HG03571 (cell line): ENCODE data around the gene SCAI.
"Not testable (repeated sequence)": the region's sequence is repeated elsewhere in the genome, so short reads cannot be mapped to it uniquely, and the experiment has no call there.

ENCODE experiments used
- ATAC-seq: cut with Tn5 transposase; IDR thresholded peaks from one replicate; pipeline ENCODE4 v1.9.1; 2021; ENCODE audit not compliant: unreplicated experiment

Gene SCAI

DNA sequence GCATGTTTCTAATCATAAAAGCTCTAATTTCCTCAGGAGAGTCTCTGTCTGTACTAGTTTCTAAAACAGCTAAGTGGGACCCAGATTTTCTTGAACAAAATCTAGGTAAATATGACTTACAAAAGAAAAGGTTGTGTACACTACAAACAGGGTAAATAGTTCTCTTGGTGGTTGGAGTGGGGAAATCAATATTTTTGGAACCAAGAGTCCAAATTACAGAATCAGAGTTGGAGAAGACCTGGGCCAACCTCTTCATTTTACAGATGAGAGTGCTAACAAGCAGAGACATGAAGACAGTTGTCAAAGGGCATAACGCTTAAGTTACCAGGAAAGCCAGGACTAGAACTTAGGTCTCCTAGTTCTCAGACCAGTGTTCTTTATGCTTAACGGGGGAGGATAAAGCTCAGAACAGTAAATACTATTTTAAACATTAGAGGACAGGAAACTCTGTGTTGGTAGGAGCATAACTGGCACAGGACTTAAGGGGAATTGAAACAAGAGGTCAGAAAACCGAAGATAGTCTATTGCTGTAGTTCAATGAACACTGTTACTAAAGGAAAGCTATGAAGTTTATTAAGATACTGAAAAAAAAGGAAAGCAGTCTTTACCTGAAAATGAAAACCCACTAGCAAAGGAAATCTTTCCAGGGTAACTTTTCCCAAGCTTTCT is 193.1 kb downstream of the SCAI start:
- no peak for ATAC-seq

DNA sequence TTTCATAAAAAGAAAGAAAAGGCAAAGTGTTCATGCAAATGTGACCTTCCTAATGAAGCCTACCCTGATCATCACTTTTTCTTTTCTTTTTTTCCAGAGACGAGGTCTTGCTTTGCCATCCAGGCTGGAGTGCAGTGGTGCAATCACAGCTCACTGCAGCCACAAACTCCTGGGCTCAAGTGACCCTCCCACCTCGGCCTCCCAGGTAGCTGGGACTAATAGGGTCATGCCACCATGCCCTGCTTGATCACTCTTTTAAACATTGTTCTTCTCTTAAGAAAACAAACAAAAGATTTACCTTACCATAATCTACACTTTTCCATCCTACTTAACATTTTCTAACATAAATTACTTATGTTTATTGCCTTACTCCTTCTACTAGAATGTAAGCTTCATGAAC is 193.9 kb downstream of the SCAI start:
- no peak for ATAC-seq

DNA sequence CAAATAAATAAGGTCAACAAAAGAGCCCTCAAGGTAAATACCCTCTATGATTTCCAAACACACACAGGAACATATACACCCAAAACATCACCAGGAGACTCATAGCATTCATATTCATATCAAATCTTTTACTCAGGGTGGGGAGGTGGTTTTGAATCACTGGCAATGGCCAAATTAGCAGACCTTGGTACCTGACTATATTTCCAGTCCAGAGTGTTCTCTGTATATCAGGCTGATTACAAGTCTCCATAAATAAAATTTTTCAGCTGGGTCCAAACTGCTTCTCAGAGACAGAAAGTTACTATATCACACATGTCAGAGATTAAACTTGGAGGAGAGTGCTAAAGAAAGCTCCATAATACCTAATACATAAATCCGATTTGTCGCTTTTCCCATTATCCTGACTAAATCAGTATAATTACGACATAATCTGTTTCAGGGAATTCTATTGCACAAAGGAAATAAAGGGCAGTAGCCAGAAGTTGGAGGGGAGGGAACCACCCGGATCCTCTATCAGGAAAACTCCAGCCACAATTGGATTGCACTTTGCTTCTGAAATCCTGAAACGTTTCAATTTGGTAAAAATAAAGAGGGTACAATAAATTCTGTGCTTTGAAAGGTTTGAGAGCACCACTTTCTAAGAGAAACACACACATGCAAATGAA is 195.5 kb downstream of the SCAI start:
- ATAC-seq, result no peak

DNA sequence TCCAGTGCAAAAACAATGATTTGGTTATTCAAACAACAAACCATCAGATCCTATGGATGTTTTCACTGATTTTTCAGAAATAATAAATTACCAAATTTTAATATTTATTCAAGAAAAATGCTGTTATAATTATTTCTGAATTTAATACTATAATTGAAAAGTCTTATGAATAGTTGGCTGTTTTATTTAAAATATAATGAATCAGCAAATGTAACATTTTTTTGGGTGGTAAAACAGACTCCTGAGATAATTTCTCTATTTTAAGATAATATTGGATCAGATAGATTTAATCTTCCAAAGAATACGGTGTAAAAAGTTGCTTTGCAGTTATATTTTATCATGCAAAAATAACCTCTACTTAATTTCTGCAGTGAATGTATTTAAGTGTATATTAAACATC is 197.2 kb downstream of the SCAI start:
- no peak for ATAC-seq

DNA sequence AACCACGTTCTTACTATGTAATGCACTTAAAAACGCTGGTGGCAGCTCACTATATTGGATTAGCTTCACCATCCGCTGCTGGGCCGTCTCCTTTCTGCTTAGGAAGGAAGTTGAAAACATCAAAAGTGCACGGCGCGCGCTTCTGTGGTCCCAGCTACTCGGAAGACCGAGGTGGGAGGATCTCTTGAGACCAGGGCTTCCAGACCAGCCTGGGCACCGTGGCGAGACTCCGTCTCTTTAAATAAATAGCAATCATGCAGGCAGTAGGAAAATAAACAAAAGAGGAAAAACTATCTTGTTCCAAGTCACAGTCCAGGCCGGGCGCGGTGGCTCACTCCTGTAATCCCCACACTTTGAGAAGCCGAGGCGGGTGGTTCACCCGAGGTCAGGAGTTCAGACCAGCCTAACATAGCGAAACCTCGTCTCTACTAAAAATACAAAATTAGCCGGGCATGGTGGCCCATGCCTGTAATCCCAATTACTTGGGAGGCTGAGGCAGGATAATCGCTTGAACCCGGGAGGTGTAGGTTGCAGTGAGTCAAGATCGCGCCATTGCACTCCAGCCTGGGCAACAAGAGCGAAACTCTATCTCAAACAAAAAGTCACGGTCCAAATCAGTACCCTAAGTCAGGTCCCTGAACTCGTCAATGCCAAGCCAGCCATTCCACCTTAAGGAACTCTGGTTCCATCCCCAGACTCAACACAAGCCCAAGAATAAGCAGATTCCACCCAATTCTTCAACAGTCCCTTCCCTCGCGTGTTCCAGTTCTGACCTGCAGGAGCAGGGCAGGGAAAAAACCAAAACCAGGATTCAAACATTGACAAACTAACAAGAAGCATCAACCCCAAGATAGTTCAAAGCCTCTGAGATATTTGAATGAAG is 201.4 kb downstream of the SCAI start:
- peak; percentile 17 for ATAC-seq

DNA sequence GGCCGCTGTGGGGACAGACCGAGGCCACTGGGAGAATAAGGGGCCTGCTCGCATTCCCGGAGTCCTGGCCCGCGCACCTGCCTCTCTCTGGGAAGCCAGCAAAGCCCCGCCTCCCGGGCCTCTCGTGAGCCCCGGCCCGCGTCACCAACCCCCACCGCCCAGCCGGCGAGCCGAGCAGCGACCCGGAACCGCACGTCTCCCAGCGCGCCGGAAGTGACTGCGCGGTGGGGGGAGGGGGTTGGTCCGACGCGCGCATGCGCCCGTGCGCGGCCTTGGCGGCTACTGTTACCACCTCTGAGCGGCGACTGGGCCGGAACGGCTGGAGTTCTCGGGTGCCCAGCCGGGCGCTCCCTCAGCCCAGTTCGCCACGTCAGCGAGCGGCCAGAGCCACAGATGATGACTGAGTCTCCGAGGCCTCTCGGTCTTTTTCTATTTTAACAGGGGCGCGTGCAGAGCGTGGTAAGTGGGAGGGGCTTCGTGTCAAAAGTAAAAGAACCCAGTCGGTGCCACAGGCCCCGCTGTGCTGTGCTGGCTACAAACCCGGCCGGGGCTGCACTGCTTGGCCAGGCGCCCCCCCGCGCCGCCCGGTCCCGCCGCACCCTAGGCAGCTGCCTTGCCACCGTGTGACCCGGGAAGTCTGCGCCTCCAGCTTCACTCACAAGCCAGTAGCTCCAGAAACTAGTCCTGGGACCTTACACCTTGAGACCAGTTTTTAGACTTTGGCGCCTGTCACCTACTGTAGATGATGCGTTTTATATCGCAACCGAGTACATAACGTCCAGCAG is 202.2 kb downstream of the SCAI start, which contains the start of gene GOLGA1:
Gene GOLGA1 (minus strand): TSS at position 190 of the 785 bp plus-strand sequence. CDS start 2,372 bp downstream, outside the sequence.
- peak; percentile 71 for ATAC-seq

DNA sequence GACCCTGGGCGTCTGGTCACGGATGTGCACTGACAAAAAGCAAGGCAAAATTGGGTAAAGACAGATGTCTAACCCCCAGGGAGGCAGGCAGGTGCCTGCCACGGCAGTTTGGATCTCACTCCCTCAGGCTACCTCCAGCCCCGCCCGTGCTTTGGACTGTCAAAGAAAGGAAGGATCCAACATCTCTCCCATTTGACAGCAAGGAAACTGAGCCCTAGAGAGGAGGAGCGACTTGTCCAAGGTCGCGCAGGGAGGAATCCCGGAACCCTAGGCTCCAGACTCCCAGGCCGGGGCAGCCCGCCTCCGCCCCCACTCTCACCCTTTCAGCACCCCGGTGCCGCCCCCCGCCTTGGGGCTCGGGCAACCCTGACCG is 202.8 kb downstream of the SCAI start:
- peak; percentile 42 for ATAC-seq

DNA sequence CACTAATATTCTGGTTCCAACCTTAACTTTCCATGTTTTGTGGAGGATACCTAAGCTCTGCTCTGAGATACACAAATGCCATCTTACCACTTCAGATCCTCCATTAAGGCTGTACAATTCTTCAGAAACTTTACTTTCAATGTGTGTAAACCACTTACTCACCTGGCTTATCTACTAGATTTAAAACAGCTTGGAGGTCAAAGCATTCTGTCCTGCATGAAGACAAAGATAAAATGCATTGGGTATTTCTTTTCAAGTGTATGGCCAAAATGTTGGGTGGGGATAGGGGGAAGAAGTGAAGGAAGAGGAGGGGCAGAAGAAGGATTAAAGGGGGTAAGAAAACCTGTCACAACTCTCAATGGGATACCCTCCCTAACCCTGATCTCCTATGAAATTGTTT is 203.4 kb downstream of the SCAI start:
- no peak for ATAC-seq

DNA sequence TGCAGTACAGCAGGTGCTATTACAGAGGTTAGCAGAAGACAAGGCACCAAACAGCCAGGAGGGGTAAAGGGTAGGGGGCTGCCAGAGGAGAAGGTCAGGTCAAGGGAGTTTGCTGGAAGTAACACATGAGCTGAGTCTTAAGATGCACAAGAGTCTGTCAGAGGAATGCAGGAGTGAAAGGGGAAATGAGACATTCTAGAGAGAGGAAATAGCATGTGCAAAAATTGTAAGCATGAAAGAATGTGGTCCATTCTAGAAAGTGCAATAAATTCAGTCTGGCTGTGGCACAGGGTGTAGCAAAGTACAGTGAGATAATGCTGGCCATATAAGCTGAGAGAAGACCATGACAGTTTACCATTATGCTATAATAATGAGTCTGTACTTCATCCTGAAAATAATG is 209.0 kb downstream of the SCAI start:
- no peak for ATAC-seq

DNA sequence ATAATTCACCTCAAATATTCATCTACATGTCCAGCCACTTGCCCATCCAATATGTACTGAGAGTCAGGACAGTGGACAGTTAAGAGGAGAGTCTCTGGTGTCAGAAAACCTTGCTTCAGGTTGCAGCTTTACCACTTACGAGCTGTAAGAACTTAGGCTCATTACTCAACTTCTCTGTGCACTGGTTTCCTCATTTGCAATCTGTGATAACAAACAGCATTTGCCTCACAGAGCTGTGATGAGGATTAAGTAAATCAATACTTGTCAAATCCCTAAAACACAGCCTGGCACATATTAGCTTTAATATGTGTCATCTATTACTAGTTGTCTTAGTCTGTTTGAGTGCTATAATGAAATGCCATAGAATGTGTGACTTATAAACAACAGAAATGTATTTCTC is 211.0 kb downstream of the SCAI start:
- ATAC-seq, result no peak

DNA sequence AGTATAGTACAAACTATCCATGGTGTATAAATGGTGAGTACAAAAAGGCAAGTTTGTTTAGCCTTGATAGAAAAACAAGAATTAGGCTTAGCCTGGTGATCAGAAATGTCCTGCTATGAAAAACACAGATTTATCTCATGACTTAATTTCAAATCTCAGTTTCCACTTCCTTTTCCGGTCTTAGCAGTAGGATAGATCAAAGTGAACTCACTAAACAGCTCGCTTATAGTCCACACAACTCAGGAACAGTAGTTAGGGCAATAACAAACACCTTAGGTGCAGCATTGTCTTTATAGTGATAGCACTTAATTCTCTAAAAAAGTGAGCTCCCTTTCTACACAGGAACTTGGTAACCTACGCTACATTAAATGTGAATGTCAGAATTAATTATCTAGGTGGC is 213.9 kb downstream of the SCAI start:
- ATAC-seq, result no peak

DNA sequence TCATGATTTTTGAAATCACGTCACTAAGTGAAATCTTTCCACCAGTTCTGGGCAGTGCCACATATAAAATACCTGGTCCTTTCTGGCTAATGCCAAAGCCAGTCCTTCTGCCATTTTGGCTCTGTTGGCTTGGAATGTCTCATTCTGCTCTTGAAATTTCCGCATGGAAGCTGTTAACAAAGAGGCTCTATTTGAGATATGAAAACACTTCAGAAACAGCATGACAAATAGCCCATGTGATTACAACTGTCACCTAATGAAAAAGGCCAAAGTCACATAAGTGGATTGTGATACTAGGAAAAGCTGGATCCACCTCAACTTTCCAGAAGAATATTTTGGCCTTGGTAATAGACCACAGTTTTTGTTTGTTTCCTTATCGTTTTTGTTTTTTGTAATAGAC is 215.2 kb downstream of the SCAI start:
- no peak for ATAC-seq

DNA sequence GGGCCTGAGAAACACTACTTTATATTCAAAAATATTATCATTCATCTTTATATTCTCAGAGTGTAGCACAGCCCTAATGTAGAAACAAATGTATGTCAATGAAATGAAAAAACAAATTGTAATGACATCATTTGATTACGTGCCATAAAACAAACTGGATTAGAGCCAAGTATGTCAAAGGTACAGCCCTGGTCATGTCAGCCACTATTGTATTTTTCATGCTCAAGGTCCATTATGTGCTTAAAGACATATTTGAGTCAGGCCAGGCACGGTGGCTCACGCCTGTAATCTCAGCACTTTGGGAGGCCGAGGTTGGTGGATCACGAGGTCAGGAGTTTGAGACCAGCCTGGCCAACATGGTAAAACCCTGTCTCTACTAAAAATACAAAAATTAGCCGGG is 222.9 kb downstream of the SCAI start:
- not testable (repeated sequence) for ATAC-seq

DNA sequence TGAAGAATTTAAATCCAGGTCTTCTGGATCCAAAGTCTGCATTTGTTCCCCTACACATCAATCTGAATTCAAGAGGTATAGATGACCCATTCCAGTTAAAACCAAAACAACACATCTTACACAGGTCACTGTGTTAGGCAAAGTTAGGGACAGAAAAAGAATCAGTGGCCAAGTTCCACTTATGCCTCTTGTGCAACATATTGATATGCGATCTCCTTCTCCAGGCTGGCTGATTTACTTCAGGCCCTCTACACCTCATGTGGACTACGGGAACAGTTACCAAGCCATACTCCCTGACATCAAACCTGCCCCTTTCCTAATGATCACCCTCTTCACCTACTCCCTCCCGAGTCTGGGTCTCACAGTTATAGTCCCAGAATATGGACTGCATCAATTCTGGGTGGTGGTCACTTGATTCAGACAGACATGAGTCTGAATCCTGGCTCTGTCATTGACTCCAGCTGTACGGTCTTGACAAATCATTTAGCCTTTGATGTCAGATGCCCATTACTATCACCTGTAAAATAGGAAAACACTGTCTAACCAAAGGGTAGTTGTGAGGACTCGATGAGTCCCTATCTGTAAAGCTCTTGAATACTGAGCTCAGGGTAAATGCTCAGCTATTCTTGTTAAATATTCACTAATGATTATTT is 228.4 kb downstream of the SCAI start:
- ATAC-seq, result no peak

DNA sequence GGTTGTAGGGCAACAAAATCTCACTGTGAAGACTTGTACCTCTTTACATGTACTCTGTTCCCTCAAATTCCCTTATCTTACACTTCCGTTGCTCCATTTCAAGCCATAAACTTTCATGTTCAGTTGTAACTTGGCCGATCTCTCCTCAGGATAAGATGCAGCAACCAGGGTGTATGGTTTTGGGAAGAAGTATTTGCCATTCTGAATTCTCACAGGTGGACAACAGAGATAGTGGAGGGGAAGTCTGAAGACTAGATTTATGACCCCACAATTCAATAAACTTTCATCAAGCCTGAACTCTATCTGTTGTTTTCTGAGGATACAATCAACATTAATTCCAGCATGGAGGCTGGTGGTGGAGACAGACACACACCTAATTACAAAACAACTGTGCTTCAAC is 229.9 kb downstream of the SCAI start:
- ATAC-seq, result no peak

DNA sequence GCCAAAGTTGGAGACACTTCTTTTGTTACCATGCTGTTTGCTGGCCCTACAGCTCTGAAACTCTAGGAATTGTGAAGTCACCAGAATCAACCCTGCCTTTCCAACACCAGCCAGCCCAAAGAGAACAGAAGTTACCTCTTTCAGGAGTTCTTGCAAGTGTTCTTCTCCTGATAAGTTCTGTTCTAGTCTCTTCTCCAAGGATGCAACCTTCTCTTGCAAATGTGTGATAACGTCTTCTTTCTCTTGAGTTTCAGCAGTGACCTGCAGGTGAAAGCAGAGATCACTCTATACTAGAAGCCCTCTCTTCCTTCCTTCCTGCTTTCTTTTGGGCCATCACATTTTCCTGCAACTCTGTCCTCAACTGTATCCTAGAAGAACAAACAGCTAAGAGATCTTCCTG is 231.6 kb downstream of the SCAI start:
- no peak for ATAC-seq

DNA sequence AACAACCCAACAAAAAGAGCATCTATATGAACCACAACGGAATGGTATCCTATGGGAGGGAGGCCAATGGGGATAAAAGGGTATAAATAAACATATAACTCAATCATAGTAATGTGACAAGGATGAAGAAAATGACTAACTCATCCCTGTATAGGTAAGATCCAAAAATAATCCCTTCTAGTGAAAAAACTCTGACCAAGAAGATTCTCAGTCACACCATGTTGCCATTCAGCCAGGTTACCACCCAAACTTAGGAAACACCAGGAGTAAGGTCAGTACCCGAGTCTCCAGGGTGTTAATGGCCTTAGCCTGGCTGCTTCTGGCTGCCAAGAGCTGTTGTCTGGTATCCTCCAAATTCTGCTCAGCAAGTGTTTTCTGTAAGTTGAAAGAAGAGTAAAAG is 235.2 kb downstream of the SCAI start:
- no peak for ATAC-seq

DNA sequence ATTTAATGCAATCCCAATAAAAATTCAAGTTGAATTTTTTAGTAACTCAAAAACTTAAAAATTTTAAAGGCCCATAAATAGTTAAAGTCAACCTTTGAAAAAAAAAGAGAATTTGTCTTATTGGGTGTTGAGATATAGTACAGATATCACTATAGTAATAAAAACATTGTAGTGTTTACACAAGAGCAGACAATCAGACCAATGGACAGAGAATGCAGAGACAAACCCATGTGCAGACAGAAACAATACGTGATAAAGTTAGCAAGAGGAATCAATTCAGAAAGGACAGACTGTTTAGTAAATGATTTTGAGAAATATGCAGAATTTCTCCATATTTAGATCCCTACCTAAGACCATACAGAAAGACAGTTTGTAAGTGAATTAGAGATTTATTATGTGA is 236.4 kb downstream of the SCAI start:
- no peak for ATAC-seq

DNA sequence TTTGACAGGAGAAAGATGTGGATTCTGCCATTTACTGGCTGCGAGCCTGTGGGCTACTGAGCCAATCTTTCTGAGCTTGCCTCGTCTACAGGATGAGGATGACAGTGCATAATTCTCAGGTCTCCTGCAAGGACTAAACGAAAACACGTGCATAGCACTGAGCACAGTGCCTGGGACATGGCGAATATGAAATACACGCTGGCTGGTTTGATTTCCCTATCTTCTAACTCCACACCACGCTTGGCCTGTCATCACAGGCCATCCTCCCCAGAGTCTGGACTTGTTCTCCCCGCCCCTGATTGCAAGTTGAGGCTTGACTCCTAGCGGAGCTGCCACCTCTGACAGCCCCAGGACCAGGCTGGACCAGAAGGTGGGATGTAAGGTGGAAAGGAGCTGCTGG is 243.5 kb downstream of the SCAI start:
- ATAC-seq, result no peak

DNA sequence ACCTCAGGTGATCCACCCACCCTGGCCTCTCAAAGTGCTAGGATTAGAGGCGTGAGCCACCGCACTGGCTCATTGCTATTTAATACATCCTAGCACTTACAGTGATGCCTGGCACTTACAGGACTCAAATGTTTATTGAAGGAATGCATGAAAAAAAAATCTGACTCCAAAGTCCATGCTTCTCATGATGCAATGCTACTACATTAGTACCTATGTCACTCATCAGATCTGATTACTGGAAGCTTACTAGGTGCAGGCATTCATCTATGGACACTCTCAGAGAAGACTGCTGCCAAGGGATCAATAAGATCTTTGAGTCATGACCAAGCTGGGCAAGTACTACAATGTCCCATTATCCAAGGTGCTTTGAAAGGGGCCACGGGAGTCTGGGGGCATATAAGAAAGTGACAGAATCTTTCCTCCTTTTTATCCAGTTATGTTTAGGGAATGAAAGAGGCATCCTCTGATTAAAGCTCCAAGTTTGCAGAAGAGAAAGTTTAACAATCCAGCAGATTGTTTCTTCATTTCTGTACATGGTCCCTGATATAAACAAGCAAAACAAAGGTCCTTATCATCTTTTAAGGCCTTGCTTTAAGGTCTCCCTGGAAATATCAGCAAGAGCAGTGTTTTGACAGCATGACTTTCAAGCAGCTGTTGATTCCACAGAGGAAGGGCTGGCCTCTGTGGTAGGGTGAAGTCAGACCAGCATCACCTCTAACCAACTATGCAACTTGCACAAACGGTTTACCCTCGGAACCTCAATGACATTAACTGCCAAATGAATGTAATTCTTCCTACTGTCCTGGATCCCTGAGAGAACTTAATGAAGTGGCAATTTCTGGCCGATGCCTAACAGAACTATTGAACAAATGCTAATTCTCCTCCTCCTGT is 245.5 kb downstream of the SCAI start:
- ATAC-seq, result no peak
